HG03196 (cell line): Measurements from ENCODE around the gene TEX22.

Experiments used
- ATAC-seq: cut with Tn5 transposase; IDR thresholded peaks from one replicate; pipeline ENCODE4 v1.9.1; 2021; ENCODE audit not compliant: unreplicated experiment

Gene TEX22

GRCh38 chr14:105437723-105438500 lies 39.6 kb downstream of the TEX22 start:
- ATAC-seq, result no peak

- ATAC-seq, result no peak
Measured at GRCh38 chr14:105439179-105439578, 40.8 kb downstream of the TEX22 start.

- no peak for ATAC-seq
Measured at GRCh38 chr14:105439710-105440553, 41.6 kb downstream of the TEX22 start.

GRCh38 chr14:105440554-105440900 lies 42.2 kb downstream of the TEX22 start:
- no peak for ATAC-seq

GRCh38 chr14:105440992-105441391 lies 42.7 kb downstream of the TEX22 start:
- ATAC-seq, result no peak

- ATAC-seq, result no peak
Measured at GRCh38 chr14:105442125-105442524, 43.8 kb downstream of the TEX22 start.

GRCh38 chr14:105442834-105443233 lies 44.5 kb downstream of the TEX22 start:
- no peak for ATAC-seq

GRCh38 chr14:105444859-105445258 lies 46.5 kb downstream of the TEX22 start:
- ATAC-seq, result no peak

- no peak for ATAC-seq
Measured at GRCh38 chr14:105445290-105445689, 47.0 kb downstream of the TEX22 start.

GRCh38 chr14:105445901-105446845 lies 47.8 kb downstream of the TEX22 start:
- no peak for ATAC-seq

GRCh38 chr14:105446971-105447370 lies 48.6 kb downstream of the TEX22 start:
- ATAC-seq, result no peak

- no peak for ATAC-seq
Measured at GRCh38 chr14:105447651-105448640, 49.6 kb downstream of the TEX22 start.

- ATAC-seq, result no peak
Measured at GRCh38 chr14:105448706-105449111, 50.4 kb downstream of the TEX22 start.

GRCh38 chr14:105449276-105450122 lies 51.2 kb downstream of the TEX22 start:
- no peak for ATAC-seq

GRCh38 chr14:105450123-105450505 lies 51.8 kb downstream of the TEX22 start:
- no peak for ATAC-seq

- ATAC-seq, result no peak
Measured at GRCh38 chr14:105450864-105451720, 52.8 kb downstream of the TEX22 start.

GRCh38 chr14:105452963-105453362 lies 54.6 kb downstream of the TEX22 start:
- no peak for ATAC-seq

- ATAC-seq, result no peak
Measured at GRCh38 chr14:105453847-105454246, 55.5 kb downstream of the TEX22 start.
